Cardiac muscle cell (in vitro differentiated cells and primary cell): ENCODE measurements around the gene ATG4D. TPM values are rescaled to one million over a fixed set of nuclear protein-coding genes. Genes with fewer than 3 reads are reported as not detected.

ENCODE experiments used
- DNase-seq, 2 donors: peaks; one replicate each; pipeline versions ENCODE4 v3.0.0 to v3.0.0-alpha.2; 2010 to 2017; ENCODE audit warnings: low read depth in 1 of 2, low spot score in 1 of 2
- H3K27ac ChIP-seq: fragments of 200-600 bp; sonication (generic); 2 replicates; pipeline ENCODE4 v1.5.1; 2016
- H3K27me3 ChIP-seq: fragments of 200-600 bp; sonication (generic); 2 replicates; pipeline ENCODE4 v1.6.0; 2016; ENCODE audit warnings: control low read depth
- H3K36me3 ChIP-seq: fragments of 200-600 bp; sonication (generic); 2 replicates; pipeline ENCODE4 v1.5.1; 2016; ENCODE audit warnings: control low read depth
- H3K4me1 ChIP-seq: fragments of 200-600 bp; sonication (generic); 2 replicates; pipeline ENCODE4 v1.8.1; 2017; ENCODE audit warnings: low read depth, mild to moderate bottlenecking, mixed run types
- H3K4me3 ChIP-seq: fragments of 200-600 bp; sonication (generic); 2 replicates; pipeline ENCODE4 v1.5.1; 2016; ENCODE audit warnings: mild to moderate bottlenecking
- H3K9me3 ChIP-seq: fragments of 200-600 bp; sonication (generic); 2 replicates; pipeline ENCODE4 v1.5.1; 2017; ENCODE audit warnings: low read depth, mild to moderate bottlenecking, control low read depth
- polyA plus RNA-seq: library from polyadenylated mRNA; unstranded; fragments of >200 nt; fragmentation: Nextera tagmentation; extraction: Ambion mirVana; gene quantifications from 2 replicates; pipeline ENCODE4 v1.2.1, GENCODE V29; 2016
- total RNA-seq: library from RNA; depleted of rRNA; stranded (reverse); fragments of >200 nt; gene quantifications from 2 replicates; pipeline ENCODE4 v1.2.3, GENCODE V29; 2016
- TF ChIP-seq, protein P1 (sequence below): IDR thresholded peaks from 2 replicates; pipeline ENCODE4 v1.5.1; 2012; ENCODE audit warnings: low read depth, mild to moderate bottlenecking, low read length

The ATG4D gene
- total and polyA plus RNA-seq, 2 experiments from 2014 or later = 67.0 to 69.0 TPM

DNA sequence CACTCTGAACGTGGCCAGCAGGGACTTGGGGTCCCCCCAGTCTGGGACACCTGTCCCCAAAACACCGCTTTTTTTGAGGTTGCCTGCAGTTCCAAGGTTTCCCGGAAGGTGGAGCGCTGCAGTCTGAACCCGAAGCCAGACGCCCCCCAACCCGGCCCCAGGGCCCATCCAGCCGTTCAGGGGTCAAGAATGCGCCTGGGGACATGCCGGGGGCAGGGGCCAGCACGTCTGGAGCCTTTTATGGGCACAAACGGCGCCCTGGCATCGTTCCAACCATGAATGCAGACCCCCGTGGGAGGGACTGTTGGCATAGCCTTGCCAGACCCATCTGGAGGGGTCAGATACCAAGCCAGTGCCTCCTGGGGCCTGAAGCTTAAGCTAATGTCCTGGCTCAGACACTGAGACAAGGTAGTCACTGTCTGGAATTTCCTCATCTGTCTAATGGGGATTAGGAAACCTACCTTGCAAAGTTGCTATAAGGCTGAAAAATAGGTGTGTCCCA lies 33.4 kb upstream of the ATG4D start:
- peaks cover 35% of the 10 kb centered on the region for H3K27me3 ChIP-seq
- peak in 1 of 2 donors; percentile 69 for DNase-seq
- TF ChIP-seq, protein P1, sequence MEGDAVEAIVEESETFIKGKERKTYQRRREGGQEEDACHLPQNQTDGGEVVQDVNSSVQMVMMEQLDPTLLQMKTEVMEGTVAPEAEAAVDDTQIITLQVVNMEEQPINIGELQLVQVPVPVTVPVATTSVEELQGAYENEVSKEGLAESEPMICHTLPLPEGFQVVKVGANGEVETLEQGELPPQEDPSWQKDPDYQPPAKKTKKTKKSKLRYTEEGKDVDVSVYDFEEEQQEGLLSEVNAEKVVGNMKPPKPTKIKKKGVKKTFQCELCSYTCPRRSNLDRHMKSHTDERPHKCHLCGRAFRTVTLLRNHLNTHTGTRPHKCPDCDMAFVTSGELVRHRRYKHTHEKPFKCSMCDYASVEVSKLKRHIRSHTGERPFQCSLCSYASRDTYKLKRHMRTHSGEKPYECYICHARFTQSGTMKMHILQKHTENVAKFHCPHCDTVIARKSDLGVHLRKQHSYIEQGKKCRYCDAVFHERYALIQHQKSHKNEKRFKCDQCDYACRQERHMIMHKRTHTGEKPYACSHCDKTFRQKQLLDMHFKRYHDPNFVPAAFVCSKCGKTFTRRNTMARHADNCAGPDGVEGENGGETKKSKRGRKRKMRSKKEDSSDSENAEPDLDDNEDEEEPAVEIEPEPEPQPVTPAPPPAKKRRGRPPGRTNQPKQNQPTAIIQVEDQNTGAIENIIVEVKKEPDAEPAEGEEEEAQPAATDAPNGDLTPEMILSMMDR = peak; percentile 73
- no peaks in the 10 kb centered on the region for H3K9me3 ChIP-seq
- no peaks in the 10 kb centered on the region for H3K36me3 ChIP-seq
- H3K4me1 ChIP-seq = peaks cover 7% of the 10 kb centered on the region
- no peak overlapping the region for H3K27ac ChIP-seq
- H3K4me3 ChIP-seq = no peak overlapping the region

- TF ChIP-seq, protein P1 = no peak
- Histone ChIP-seq H3K4me1 (peaks cover 7% of the 10 kb centered on the region), H3K27ac (no peak overlapping the region), H3K27me3 (peaks cover 62% of the 10 kb centered on the region), H3K36me3 (no peaks in the 10 kb centered on the region), H3K4me3 (no peak overlapping the region), H3K9me3 (no peaks in the 10 kb centered on the region)
- no peak for DNase-seq
Measured at GRCh38 chr19:10513223-10513622, 30.5 kb upstream of the ATG4D start.

DNA sequence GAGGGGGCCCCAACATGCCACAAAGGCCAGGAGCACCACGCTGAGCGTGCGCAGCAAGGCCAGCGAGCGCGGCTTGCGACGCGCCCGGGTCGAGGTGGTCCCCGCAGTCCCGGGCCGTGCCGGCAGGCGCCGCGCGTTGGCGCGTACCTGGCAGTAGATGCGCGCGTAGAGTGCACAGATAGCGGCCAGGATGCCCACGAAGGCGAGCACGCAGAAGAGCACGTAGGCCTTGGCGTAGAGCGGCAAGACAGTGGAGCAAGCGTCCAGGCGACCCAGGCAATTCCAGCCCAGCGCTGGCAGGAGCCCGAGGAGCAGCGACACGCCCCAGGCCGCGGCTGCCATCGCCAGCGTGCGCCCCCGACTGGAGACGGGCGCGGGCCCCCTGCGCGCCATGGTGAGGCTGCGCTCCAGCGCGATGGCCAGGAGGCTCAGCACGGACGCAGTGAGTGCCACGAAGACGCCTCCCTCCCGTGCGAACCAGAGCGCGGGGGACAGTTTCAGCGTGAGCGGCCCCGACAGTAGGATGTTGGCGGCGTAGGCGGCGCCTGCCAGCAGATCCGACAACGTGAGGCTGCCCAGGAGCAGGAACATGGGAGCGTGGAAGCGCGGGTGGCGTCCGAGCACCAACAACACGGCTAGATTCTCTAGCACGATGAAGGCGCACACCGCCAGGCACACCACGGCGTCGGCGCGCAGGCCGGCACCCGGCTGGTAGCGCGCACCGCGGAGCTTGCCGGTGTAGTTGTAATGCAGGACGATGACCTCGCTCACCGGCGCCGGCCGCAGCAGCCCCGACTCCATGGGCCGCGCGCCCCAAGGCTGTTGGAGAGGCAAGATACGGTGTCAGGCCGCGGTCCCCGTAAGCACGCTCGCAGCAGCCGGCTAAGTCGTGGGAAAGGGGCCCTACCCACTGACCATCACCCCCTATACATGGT lies 29.2 kb upstream of the ATG4D start:
- TF ChIP-seq, protein P1 = no peak
- no peaks in the 10 kb centered on the region for H3K36me3 ChIP-seq
- H3K4me1 ChIP-seq = peaks cover 7% of the 10 kb centered on the region
- H3K9me3 ChIP-seq = no peaks in the 10 kb centered on the region
- peak overlapping the region; percentile 8 for H3K4me3 ChIP-seq
- DNase-seq = peak in 1 of 2 donors; percentile 23
- H3K27me3 ChIP-seq = peaks cover 73% of the 10 kb centered on the region
- H3K27ac ChIP-seq = no peak overlapping the region

- TF ChIP-seq, protein P1 = no peak
- H3K4me1 ChIP-seq = no peaks in the 10 kb centered on the region
Measured at GRCh38 chr19:10516064-10516385, 27.7 kb upstream of the ATG4D start.

DNA sequence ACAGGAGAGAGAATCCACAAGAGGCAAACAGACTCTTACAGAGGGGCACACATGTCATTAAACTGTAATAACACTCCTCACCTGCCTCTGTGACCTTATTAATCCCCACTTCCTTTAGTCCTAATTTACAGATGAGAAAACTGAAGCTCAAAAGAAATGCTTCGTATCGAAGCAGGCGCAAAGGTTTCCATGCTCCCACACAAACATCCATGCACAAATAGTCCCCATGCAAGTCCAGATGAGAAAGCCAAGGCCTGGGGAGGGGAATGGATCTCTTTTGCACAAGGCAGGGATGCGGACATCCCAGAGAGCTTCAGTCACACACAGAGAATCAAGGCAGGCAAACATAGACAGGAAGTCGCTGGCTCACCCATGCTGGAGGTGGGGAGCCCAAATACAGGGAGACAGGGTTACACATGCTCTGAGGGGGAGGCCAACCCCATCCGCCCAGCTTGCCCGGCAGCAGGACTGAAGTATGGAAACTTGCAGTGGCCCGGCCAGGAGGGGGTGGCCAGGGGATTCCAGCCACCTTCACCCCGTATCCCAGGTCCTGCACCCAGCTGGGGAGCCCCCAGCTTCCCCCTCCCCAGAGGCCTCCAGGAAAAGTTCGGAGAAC lies 26.9 kb upstream of the ATG4D start:
- TF ChIP-seq, protein P1 = no peak
- H3K9me3 ChIP-seq = no peaks in the 10 kb centered on the region

More at GRCh38 chr19:10516064-10516385, 27.7 kb upstream of the ATG4D start:
- peaks cover 73% of the 10 kb centered on the region for H3K27me3 ChIP-seq
- H3K27ac ChIP-seq = no peak overlapping the region
- no peak overlapping the region for H3K4me3 ChIP-seq
- no peaks in the 10 kb centered on the region for H3K9me3 ChIP-seq
- DNase-seq = no peak
- no peaks in the 10 kb centered on the region for H3K36me3 ChIP-seq

More for the DNA sequence above, 26.9 kb upstream of the ATG4D start:
- Histone ChIP-seq H3K4me3 (peak overlapping the region; percentile 25), H3K27ac (no peak overlapping the region), H3K36me3 (no peaks in the 10 kb centered on the region), H3K27me3 (peaks cover 71% of the 10 kb centered on the region), H3K4me1 (no peaks in the 10 kb centered on the region)
- DNase-seq = no peak
